Mucosa of stomach (tissue), 1 donor: ENCODE measurements around the gene VRK2.
"Not testable (repeated sequence)": the region's sequence is repeated elsewhere in the genome, so short reads cannot be mapped to it uniquely, and the experiment has no call there.

ENCODE experiments used
- H3K27me3 ChIP-seq: one replicate; pipeline ENCODE4 v1.7.0; 2013; ENCODE audit warnings: mild to moderate bottlenecking, low read length; ENCODE audit not compliant: control insufficient read depth, insufficient read depth
- H3K36me3 ChIP-seq: one replicate; pipeline ENCODE4 v1.7.0; 2013; ENCODE audit warnings: low read length; ENCODE audit not compliant: control insufficient read depth, insufficient read depth
- H3K4me1 ChIP-seq: one replicate; pipeline ENCODE4 v1.7.0; 2013; ENCODE audit warnings: mild to moderate bottlenecking, low read length; ENCODE audit not compliant: control insufficient read depth, insufficient read depth
- H3K4me3 ChIP-seq: one replicate; pipeline ENCODE4 v1.7.0; 2013; ENCODE audit warnings: low read length
- H3K9ac ChIP-seq: one replicate; pipeline ENCODE4 v1.7.0; 2013; ENCODE audit warnings: mild to moderate bottlenecking, low read length, moderate library complexity
- H3K9me3 ChIP-seq: one replicate; pipeline ENCODE4 v1.7.0; 2013; ENCODE audit warnings: mild to moderate bottlenecking, low read length, moderate library complexity; ENCODE audit not compliant: control insufficient read depth
- donor health status: Pancreatic carcinoma.

Gene VRK2

GRCh38 chr2:58146707-58147106 is 100.1 kb downstream of the VRK2 start:
- Histone ChIP-seq H3K36me3 (no peaks in the 10 kb centered on the region), H3K9ac (no peak overlapping the region)

GRCh38 chr2:58155160-58155778 is 108.7 kb downstream of the VRK2 start:
- no peaks in the 10 kb centered on the region for H3K4me1 ChIP-seq
- no peaks in the 10 kb centered on the region for H3K9me3 ChIP-seq
- H3K9ac ChIP-seq, result no peak overlapping the region
- no peaks in the 10 kb centered on the region for H3K27me3 ChIP-seq
- H3K4me3 ChIP-seq, result no peak overlapping the region
- no peaks in the 10 kb centered on the region for H3K36me3 ChIP-seq

More at GRCh38 chr2:58146707-58147106, 100.1 kb downstream of the VRK2 start:
- Histone ChIP-seq H3K4me1 (no peaks in the 10 kb centered on the region), H3K9me3 (no peaks in the 10 kb centered on the region), H3K27me3 (no peaks in the 10 kb centered on the region), H3K4me3 (no peak overlapping the region)

- H3K9me3 ChIP-seq, result no peaks in the 10 kb centered on the region
- H3K36me3 ChIP-seq, result no peaks in the 10 kb centered on the region
- no peaks in the 10 kb centered on the region for H3K27me3 ChIP-seq
- no peak overlapping the region for H3K4me3 ChIP-seq
- H3K4me1 ChIP-seq, result no peaks in the 10 kb centered on the region
- H3K9ac ChIP-seq, result no peak overlapping the region
Observed at GRCh38 chr2:58156780-58157179, 110.2 kb downstream of the VRK2 start.

GRCh38 chr2:58157754-58158153 is 111.1 kb downstream of the VRK2 start:
- Histone ChIP-seq H3K9ac (no peak overlapping the region), H3K9me3 (no peaks in the 10 kb centered on the region), H3K4me1 (no peaks in the 10 kb centered on the region), H3K27me3 (no peaks in the 10 kb centered on the region), H3K36me3 (no peaks in the 10 kb centered on the region), H3K4me3 (no peak overlapping the region)

- Histone ChIP-seq H3K4me3 (no peak overlapping the region), H3K36me3 (no peaks in the 10 kb centered on the region), H3K9ac (no peak overlapping the region), H3K9me3 (no peaks in the 10 kb centered on the region), H3K27me3 (no peaks in the 10 kb centered on the region), H3K4me1 (no peaks in the 10 kb centered on the region)
Observed at GRCh38 chr2:58158481-58158880, 111.9 kb downstream of the VRK2 start.

GRCh38 chr2:58163913-58164312 is 117.3 kb downstream of the VRK2 start:
- Histone ChIP-seq H3K36me3 (no peaks in the 10 kb centered on the region), H3K9me3 (no peaks in the 10 kb centered on the region), H3K27me3 (no peaks in the 10 kb centered on the region), H3K4me1 (no peaks in the 10 kb centered on the region), H3K9ac (no peak overlapping the region), H3K4me3 (no peak overlapping the region)

- not testable (repeated sequence) for H3K27me3 ChIP-seq, H3K9me3 ChIP-seq, H3K4me1 ChIP-seq, H3K4me3 ChIP-seq, H3K36me3 ChIP-seq, H3K9ac ChIP-seq
Observed at GRCh38 chr2:58168130-58168529, 121.5 kb downstream of the VRK2 start.

- not testable (repeated sequence) for H3K9ac ChIP-seq, H3K9me3 ChIP-seq, H3K4me3 ChIP-seq, H3K4me1 ChIP-seq, H3K36me3 ChIP-seq, H3K27me3 ChIP-seq
Observed at GRCh38 chr2:58169845-58170244, 123.2 kb downstream of the VRK2 start.

- not testable (repeated sequence) for H3K4me3 ChIP-seq, H3K9ac ChIP-seq, H3K27me3 ChIP-seq, H3K4me1 ChIP-seq, H3K9me3 ChIP-seq, H3K36me3 ChIP-seq
Observed at GRCh38 chr2:58170334-58170933, 123.8 kb downstream of the VRK2 start.

GRCh38 chr2:58171831-58172230 is 125.2 kb downstream of the VRK2 start:
- not testable (repeated sequence) for H3K4me1 ChIP-seq, H3K9ac ChIP-seq, H3K36me3 ChIP-seq, H3K4me3 ChIP-seq, H3K9me3 ChIP-seq, H3K27me3 ChIP-seq

- not testable (repeated sequence) for H3K4me3 ChIP-seq, H3K9me3 ChIP-seq, H3K4me1 ChIP-seq, H3K36me3 ChIP-seq, H3K27me3 ChIP-seq, H3K9ac ChIP-seq
Observed at GRCh38 chr2:58177187-58177586, 130.6 kb downstream of the VRK2 start.

GRCh38 chr2:58180175-58180574 is 133.6 kb downstream of the VRK2 start:
- not testable (repeated sequence) for H3K36me3 ChIP-seq, H3K9ac ChIP-seq, H3K9me3 ChIP-seq, H3K4me3 ChIP-seq, H3K4me1 ChIP-seq, H3K27me3 ChIP-seq

- Histone ChIP-seq H3K36me3 (no peaks in the 10 kb centered on the region), H3K4me1 (no peaks in the 10 kb centered on the region), H3K4me3 (no peak overlapping the region), H3K9me3 (no peaks in the 10 kb centered on the region), H3K9ac (no peak overlapping the region), H3K27me3 (no peaks in the 10 kb centered on the region)
Observed at GRCh38 chr2:58180635-58181034, 134.0 kb downstream of the VRK2 start.
